GM18526 (cell line): ENCODE measurements around the gene CAMTA1.

ENCODE experiments used
- POLR2A ChIP-seq: IDR thresholded peaks from 3 replicates; pipeline ENCODE4 v1.6.1; 2011; ENCODE audit not compliant: insufficient read length; ENCODE audit errors: extremely low read depth

The CAMTA1 gene

DNA sequence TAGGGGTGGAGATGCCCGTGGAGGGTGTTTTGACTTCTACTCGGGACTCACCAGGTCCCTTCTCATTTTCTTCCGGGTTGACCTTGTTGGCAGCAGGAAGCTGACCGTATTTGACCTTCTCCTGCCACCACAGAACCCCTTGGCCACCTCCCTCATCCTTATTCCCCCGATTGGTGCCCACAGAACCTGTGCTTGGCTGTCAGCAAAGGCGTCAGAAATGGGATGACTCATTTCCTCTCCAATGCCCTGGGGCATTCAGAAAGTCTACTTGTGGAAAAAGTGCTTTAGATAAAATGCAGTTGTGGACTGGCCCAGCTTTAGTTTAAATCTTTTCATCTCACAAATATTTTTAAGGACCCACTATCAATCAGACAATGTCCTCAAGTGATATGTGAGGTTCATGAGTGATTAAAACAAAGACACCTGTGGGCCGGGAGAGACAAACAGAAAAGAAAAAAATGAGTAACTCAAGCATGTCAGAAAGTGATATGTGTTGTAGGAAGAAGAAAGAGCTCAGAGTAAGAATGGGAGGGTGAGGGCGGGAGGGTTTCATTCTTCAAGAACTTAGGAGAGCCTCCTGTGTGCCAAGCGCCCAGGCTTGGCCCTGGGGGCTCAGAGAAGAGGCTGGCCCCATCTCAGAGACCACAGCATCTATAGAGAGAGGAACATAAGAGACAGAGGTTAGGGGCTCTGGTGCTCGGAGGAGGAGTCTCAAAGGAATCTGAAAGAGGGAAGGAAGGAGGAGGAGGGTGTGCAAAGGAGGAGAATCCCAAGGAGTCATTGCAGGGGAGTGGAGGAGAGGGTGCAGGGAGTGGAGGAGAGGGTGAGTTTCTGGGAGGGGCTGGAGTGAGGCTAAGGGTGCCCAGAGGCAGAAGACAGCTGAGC, 764.3 kb downstream of the CAMTA1 start:
- no peak for TF ChIP-seq POLR2A

DNA sequence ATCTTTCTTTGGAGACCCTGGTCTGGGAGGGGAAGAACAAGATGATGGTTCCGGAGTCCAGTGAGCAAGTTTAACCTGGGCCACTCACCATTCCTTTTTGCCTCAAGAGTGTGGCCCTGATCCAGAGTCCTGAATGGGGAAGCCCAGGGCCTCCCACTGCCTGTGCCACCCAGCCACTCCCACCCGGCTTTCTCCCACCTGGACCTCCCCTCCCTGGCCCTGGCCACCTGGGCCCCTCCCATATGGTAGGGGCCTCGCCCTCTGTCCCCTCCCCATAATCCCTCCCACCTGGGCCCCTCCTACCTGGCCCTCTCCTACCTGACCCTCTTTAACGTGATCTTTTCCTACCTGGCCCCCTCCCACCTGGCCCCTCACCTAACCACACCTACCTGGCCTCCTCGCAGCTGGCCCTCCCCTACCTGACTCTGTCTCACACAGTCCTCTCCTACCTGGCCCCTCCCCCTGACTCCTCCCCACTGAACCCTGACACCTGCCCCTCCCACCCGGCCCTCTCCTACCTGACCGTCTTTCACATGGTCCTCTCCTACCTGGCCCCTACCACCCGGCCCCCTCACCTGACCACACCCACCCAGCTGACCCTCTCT, 765.1 kb downstream of the CAMTA1 start:
- no peak for TF ChIP-seq POLR2A

DNA sequence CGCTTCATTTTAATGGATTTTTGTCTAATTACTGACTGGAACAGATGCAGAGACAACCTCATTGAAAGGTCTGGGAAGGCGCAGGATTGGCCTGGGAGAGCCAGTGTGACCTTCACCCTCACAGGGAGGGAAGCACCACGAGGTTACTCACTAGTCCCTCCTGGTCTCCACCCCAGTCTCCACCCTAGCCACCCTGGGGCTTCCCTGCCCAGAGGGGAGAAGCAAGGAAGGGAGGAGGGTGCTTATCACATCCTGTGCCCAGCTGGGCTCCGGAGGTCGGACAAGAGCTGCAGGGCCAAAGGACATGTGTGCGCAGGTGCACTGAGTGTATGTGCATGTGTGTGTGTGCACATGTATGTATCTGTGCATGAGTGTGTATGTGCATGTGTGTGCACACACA, 765.7 kb downstream of the CAMTA1 start:
- no peak for TF ChIP-seq POLR2A

DNA sequence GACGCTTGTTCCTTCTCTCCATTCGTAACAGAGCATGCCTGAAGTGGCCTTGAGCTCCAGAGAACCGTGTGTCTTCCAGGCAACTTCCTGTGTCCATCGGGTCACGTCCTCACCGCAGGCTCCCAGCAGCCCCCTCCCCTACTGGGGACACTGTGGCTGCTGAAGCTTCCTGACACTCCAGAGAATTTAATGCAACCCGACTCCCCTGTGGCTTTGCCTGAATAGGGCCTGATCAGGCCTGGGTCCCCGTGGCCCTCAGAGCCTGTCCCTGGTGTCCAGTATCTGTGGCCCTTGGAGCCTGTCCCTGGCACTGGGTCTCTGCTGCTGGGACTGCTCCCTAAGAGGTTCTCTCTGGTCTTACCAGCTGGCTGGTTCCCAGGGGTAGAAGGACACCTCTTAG, 766.2 kb downstream of the CAMTA1 start:
- TF ChIP-seq POLR2A = no peak

DNA sequence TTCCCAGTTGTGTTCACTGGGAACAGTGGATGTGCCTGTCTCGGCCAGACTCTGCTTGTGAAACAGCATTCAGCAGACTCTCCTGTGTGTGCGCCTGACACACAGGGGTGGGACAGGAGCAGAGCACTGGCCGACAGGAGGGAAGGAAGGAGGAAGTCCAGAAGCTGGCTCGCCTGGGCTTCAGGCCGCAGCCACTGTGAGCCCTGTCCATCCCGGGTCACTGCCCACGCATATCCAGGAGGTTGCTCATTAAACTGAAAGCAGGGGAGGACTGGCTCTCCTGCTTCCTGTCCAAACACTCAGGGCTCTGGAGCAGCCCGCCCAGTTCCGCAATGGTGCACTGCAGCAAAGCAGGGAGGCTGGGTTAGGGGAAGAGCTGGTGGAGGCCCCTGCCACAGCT, 767.1 kb downstream of the CAMTA1 start:
- TF ChIP-seq POLR2A = no peak

DNA sequence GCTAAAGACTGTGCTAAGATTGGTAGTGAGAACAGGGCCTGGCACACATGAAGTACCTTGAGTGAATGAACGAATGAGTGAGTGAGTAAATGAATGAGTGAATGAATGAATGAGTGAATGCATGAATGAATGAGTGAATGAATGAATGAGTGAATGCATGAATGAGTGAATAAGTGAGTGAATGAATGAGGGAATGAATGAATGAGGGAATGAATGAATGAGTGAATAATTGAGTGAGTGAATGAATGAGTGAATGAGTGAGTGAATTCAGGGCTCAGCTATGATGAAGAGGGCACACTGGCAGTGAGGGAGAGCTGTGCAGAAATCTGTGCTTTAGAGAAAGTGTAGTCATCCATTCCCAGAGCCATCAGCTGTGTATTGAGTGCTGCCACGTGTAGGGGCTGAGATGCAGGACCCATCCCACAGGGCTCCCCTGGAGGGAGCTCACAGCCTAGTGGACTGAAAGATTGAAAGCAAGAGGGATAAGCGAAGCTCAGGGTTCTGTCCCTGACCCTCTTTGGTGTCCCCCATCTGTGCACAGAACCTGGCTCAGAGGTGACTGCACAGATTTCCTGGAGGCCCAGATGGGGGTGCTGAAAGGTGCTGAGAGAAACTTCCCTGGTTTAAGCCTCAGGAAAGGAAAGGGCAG, 767.9 kb downstream of the CAMTA1 start:
- no peak for TF ChIP-seq POLR2A

DNA sequence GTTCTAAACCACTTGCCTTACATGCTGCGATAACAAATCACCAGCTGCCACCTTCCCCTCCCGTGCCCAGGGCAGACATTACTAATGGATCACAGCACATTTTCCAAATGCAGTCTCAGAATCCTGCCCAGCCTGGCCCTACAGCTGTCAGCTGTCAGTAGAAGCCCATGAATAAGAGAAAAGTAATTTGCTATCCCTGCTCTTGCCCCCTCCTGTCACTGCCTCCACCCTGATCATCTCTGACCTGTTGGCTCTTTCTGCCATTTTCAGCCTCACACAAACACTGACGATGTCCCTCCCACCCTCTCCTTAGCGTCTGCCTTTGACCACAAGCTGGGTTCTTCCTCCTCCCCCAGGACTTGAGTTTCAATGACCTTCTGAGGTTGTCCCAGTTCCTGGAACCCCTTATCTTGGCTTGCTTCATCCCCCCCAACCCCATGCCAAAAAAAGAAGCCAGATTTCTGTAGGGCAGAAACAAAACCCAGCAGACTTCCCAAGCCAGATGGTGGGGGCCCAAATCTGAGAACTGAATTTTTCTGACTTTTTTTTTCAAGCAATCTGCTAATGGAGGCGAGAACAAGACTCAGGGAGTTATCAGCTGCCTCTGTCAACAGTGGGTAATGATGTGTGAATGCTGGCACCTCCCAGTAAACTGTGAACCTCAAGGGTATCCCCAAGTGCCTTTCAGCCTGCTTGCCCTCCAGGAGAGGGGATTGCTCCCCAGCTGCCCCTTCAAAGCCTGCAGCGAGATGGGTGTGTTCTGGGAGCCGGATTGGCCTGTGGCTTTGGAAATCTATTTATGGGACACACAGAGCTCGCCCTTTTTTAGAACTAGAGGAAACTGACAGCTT, 769.4 kb downstream of the CAMTA1 start:
- TF ChIP-seq POLR2A = no peak

DNA sequence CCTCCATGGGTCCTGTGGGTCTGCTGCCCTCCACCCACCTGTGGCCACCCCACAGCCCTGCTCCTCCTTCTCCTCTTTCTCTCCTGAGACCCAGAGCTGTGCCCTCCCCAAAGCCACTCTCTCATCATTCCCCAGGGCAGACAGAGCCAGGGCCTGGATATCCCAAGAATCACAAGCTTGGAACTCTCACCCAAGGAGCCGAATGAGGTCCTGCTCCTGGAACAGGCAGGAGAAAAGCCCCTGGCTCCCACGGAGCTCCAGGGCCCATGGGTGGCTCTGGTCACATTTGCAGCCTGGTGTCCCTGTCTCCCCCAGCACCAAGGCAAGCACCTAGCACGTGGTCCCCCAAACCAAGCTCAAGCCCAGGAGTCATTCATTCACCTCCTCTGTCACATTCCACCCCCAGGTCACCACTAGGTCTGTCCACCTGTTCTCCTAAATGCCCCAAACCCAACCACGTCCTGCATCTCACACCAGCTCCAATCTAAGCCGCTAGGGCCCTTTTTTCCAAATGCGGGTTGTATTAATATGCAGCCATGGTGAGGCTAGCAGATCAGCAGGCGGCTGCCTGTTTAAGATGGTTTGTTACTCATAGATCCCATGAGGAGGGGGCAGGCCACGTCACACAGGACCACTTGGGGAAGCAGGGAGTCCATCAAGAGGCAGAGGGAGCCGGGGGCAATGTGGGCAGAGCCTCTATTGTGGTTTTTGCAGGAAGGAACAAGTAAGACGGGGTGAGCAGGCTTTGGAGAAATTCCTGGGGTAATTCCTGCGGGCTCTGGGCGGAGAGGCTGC, 770.3 kb downstream of the CAMTA1 start:
- TF ChIP-seq POLR2A = no peak

DNA sequence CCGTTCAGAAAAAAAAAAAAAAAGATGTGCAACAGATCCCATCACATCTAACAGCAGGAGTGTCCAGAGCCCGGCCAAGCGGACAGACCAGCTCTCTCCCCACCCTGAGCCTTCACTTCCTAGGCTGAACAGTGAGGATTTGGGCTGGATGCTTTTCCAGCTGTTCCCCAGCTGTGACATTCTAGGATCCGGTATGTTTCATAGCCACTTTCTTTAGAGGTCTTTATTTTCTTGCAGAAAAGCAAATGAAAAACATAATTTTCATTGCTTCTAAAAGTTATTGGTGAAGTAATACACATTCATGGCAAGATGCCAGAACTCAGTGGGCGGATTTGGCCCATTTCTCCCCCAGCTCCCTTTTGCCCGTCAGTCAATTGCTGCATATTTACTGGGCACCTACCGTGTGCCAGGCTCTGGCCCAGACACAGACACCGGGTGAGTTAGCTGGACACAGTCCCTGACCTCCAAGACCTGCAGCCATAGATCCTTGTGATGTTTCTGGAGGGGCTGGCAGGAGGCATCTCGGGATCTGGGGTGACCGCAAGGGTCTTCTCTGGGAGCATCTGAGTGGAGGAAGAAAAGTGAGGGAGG, 772.1 kb downstream of the CAMTA1 start:
- TF ChIP-seq POLR2A = no peak

DNA sequence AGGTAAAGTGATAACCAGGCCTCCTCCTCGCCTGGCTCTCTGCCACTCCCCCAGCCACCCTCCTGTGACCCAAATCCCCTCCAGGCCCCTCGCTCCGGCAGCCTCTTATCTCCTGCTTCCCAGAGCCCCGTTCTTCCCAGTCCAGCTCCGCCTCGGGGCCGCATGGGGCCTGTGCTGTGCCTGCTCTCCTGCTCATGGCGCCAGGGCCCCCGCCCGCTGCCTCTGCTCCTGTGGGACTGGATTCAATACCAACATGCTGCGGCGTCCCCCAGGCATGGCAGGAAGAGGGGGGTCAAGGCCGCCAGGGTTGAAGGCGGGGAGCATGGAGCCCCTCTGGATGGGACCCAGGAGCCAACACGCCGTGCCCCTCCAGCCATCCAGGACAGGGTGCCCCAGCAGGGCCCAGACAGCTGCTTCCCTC, 772.8 kb downstream of the CAMTA1 start:
- no peak for TF ChIP-seq POLR2A

DNA sequence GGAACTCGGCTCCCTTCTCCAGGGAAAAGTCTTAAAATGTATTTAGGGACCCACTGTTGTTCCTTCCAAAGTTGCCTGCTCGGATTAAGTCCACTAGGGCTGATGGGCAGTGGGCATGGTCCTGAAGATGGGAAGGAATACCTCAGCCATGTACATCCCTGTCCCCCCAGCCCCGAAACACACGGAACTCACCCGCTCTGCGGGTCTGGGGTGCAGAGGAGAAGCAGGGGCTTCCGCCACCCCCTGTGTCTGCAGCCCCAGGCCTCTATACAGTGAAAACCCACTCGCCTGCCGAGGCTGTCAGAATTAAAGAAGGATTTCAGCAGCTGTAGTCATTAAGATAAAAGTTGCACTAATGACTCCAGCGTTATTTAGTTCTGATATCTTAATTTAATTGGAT, 773.2 kb downstream of the CAMTA1 start:
- no peak for TF ChIP-seq POLR2A

DNA sequence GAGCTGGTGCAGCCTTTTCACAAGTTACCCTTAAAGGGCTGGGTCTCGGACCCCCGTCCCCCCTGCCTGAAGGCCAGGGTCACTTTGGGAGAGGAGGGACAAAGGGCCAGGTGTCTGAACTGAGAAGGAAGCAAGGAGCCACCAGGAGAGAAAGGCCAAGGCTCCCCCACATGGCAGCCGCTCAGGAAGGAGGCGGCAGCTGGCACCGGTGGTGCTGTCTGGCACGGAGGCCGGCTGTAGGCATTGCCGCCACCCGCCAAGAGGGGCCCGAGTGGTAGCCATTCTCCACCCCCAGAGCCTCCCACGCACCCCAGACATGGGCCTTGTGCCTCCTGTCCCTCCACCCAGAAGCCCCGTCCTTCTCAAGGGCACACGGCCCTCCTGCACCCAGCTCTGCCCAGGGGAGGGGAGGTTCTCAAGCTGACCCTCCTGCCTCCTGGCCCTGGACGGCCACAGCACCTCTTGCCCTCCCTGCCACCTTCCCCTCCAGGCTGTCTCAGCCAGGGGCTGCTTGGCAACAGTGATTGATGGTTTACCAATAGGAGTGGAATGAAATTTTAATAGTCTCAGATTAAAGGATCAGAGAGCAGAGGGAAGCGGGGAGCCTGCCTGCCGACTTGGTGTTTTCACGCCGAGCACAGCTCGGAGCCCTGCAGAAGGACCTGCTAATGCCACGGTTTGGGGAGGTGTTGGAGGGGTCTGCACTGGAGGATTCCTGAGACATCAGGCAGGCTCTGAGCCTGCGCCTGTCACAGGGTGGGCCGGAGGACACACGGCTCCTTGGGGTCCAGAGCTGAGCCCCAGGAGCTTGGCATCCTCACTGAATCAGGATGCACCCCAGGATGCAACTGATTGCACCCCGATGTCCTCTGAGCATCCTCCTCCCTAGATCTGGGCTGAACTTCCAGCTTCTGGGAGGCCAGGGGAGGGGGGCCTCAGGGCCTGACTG, 773.9 kb downstream of the CAMTA1 start:
- no peak for TF ChIP-seq POLR2A

DNA sequence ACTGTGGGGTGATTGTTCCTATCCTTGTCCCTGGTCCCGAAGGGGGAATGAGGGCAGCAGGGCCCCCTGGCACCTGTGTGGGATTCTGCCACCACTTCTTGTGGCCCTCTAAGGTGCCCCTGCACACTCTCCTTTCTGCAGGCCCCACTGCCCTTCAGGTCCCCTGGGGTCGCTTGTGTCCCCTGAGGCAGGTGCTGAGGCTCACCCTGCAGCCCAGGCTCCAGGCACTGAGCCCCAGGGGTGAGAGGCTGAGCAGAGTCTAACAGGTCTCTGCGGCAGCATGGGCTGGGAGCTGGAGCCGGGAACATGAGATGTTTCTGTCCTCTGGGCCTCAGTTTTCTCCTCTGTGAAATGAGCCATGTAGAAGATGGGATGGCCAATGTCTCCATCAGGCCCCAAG, 774.9 kb downstream of the CAMTA1 start:
- TF ChIP-seq POLR2A = no peak
